Stimulated activated CD4-positive, alpha-beta T cell treated with anti-CD3 and anti-CD28 coated beads, Interleukin-1b, Interleukin-23, amount 100 ng/mL, for 1 hour (primary cell): ENCODE data around the gene SPRYD3.

Experiments
- DNase-seq, 2 donors: peaks; one replicate each; pipeline ENCODE4 v3.0.0-alpha.2; 2020; ENCODE audit warnings: low read depth in 2 of 2

Gene SPRYD3

GRCh38 chr12:53078425-53079225 lies 565 bp downstream of the SPRYD3 start:
- DNase-seq, result peak in 1 of 2 donors; percentile 21

GRCh38 chr12:53077030-53077429 lies 2.2 kb downstream of the SPRYD3 start:
- DNase-seq, result no peak

GRCh38 chr12:53076461-53076860 lies 2.7 kb downstream of the SPRYD3 start:
- no peak for DNase-seq

GRCh38 chr12:53074999-53075370 lies 4.2 kb downstream of the SPRYD3 start:
- no peak for DNase-seq

GRCh38 chr12:53074283-53074998 lies 4.7 kb downstream of the SPRYD3 start:
- DNase-seq, result no peak

- DNase-seq, result no peak
Measured at GRCh38 chr12:53073881-53074280, 5.3 kb downstream of the SPRYD3 start.

GRCh38 chr12:53071591-53072551 lies 7.3 kb downstream of the SPRYD3 start:
- DNase-seq, result no peak

- no peak for DNase-seq
Measured at GRCh38 chr12:53070877-53071492, 8.2 kb downstream of the SPRYD3 start.

GRCh38 chr12:53069621-53070410 lies 9.4 kb downstream of the SPRYD3 start:
- no peak for DNase-seq

GRCh38 chr12:53068811-53069585 lies 10.2 kb downstream of the SPRYD3 start:
- no peak for DNase-seq

GRCh38 chr12:53067993-53068770 lies 11.0 kb downstream of the SPRYD3 start:
- DNase-seq, result no peak

GRCh38 chr12:53067074-53067992 lies 11.9 kb downstream of the SPRYD3 start:
- DNase-seq, result no peak

GRCh38 chr12:53065975-53066931 lies 12.9 kb downstream of the SPRYD3 start:
- DNase-seq, result peak; percentile 29 to 53

GRCh38 chr12:53065470-53065869 lies 13.7 kb downstream of the SPRYD3 start:
- no peak for DNase-seq

GRCh38 chr12:53064613-53065436 lies 14.4 kb downstream of the SPRYD3 start:
- DNase-seq, result no peak
